Measurements from ENCODE around the gene PWWP2B.
A peak's percentile ranks its signal among the peaks of the same experiment; 100 is the strongest.

Gene PWWP2B

GRCh38 chr10:132442636-132443035 lies 45.6 kb downstream of the PWWP2B start:
- no peaks in the 10 kb centered on the region for H3K36me3 Mint-ChIP-seq
- ATAC-seq: no peak
- peaks cover 37% of the 10 kb centered on the region for H3K4me1 Mint-ChIP-seq
- no peak overlapping the region for H3K27ac Mint-ChIP-seq
- DNase-seq (ENCODE audit: low spot score in 2 of 2): no peak
- no peak overlapping the region for H3K4me3 Mint-ChIP-seq
- no peaks in the 10 kb centered on the region for H3K9me3 Mint-ChIP-seq

GRCh38 chr10:132443605-132443982 lies 46.6 kb downstream of the PWWP2B start:
- Mint-ChIP-seq H3K27ac (peak overlapping the region; percentile 92), H3K4me3 (no peak overlapping the region), H3K4me1 (peaks cover 44% of the 10 kb centered on the region), H3K9me3 (no peaks in the 10 kb centered on the region), H3K36me3 (no peaks in the 10 kb centered on the region)
- DNase-seq (ENCODE audit: low spot score in 2 of 2) (peak; percentile 53 to 78), ATAC-seq (peak; percentile 51)

GRCh38 chr10:132443983-132444876 lies 47.2 kb downstream of the PWWP2B start:
- Mint-ChIP-seq H3K4me3 (peak overlapping the region; percentile 40), H3K27ac (peak overlapping the region; percentile 92), H3K4me1 (peaks cover 44% of the 10 kb centered on the region), H3K9me3 (no peaks in the 10 kb centered on the region), H3K36me3 (no peaks in the 10 kb centered on the region)
- no peak for ATAC-seq
- no peak for DNase-seq (ENCODE audit: low spot score in 2 of 2)

- peaks cover 44% of the 10 kb centered on the region for H3K4me1 Mint-ChIP-seq
- H3K36me3 Mint-ChIP-seq: no peaks in the 10 kb centered on the region
- H3K27ac Mint-ChIP-seq: peak overlapping the region; percentile 92
- DNase-seq (ENCODE audit: low spot score in 2 of 2): no peak
- ATAC-seq: no peak
- peak overlapping the region; percentile 20 for H3K4me3 Mint-ChIP-seq
- no peaks in the 10 kb centered on the region for H3K9me3 Mint-ChIP-seq
Measured at GRCh38 chr10:132444877-132445351, 47.9 kb downstream of the PWWP2B start.

- H3K27ac Mint-ChIP-seq: peak overlapping the region; percentile 92
- H3K9me3 Mint-ChIP-seq: no peaks in the 10 kb centered on the region
- DNase-seq (ENCODE audit: low spot score in 2 of 2) (no peak), ATAC-seq (no peak)
- H3K4me3 Mint-ChIP-seq: peak overlapping the region; percentile 20
- H3K4me1 Mint-ChIP-seq: peaks cover 44% of the 10 kb centered on the region
- no peaks in the 10 kb centered on the region for H3K36me3 Mint-ChIP-seq
Measured at GRCh38 chr10:132445516-132446194, 48.7 kb downstream of the PWWP2B start.

- Mint-ChIP-seq H3K27ac (peak overlapping the region; percentile 95), H3K4me1 (peaks cover 44% of the 10 kb centered on the region), H3K9me3 (no peaks in the 10 kb centered on the region), H3K36me3 (no peaks in the 10 kb centered on the region), H3K4me3 (peak overlapping the region; percentile 72)
- no peak for DNase-seq (ENCODE audit: low spot score in 2 of 2)
- no peak for ATAC-seq
Measured at GRCh38 chr10:132446195-132446581, 49.2 kb downstream of the PWWP2B start.

- Mint-ChIP-seq H3K27ac (peak overlapping the region; percentile 95), H3K4me1 (peaks cover 47% of the 10 kb centered on the region), H3K36me3 (no peaks in the 10 kb centered on the region), H3K4me3 (peak overlapping the region; percentile 72), H3K9me3 (no peaks in the 10 kb centered on the region)
- DNase-seq (ENCODE audit: low spot score in 2 of 2) (peak; percentile 31 to 83), ATAC-seq (peak; percentile 71)
Measured at GRCh38 chr10:132446661-132447445, 49.9 kb downstream of the PWWP2B start.

- H3K4me3 Mint-ChIP-seq: peak overlapping the region; percentile 72
- H3K27ac Mint-ChIP-seq: peak overlapping the region; percentile 95
- no peaks in the 10 kb centered on the region for H3K9me3 Mint-ChIP-seq
- peak; percentile 73 to 90 for DNase-seq (ENCODE audit: low spot score in 2 of 2)
- no peaks in the 10 kb centered on the region for H3K36me3 Mint-ChIP-seq
- peak; percentile 83 for ATAC-seq
- peaks cover 43% of the 10 kb centered on the region for H3K4me1 Mint-ChIP-seq
Measured at GRCh38 chr10:132447446-132448247, 50.6 kb downstream of the PWWP2B start.

GRCh38 chr10:132448248-132448731 lies 51.3 kb downstream of the PWWP2B start:
- Mint-ChIP-seq H3K9me3 (no peaks in the 10 kb centered on the region), H3K4me3 (peak overlapping the region; percentile 72), H3K27ac (peak overlapping the region; percentile 95), H3K36me3 (no peaks in the 10 kb centered on the region), H3K4me1 (peaks cover 43% of the 10 kb centered on the region)
- DNase-seq (ENCODE audit: low spot score in 2 of 2) (peak; percentile 48 to 80), ATAC-seq (peak; percentile 28)

- ATAC-seq: no peak
- Mint-ChIP-seq H3K36me3 (no peaks in the 10 kb centered on the region), H3K4me1 (peaks cover 40% of the 10 kb centered on the region), H3K9me3 (no peaks in the 10 kb centered on the region), H3K4me3 (no peak overlapping the region), H3K27ac (no peak overlapping the region)
- no peak for DNase-seq (ENCODE audit: low spot score in 2 of 2)
Measured at GRCh38 chr10:132449051-132449810, 52.2 kb downstream of the PWWP2B start.

- no peaks in the 10 kb centered on the region for H3K9me3 Mint-ChIP-seq
Measured at GRCh38 chr10:132449811-132450181, 52.8 kb downstream of the PWWP2B start.

GRCh38 chr10:132450466-132450824 lies 53.4 kb downstream of the PWWP2B start:
- Mint-ChIP-seq H3K4me1 (peaks cover 28% of the 10 kb centered on the region), H3K27ac (peak overlapping the region; percentile 34), H3K36me3 (no peaks in the 10 kb centered on the region), H3K4me3 (no peak overlapping the region), H3K9me3 (no peaks in the 10 kb centered on the region)
- DNase-seq (ENCODE audit: low spot score in 2 of 2): no peak
- ATAC-seq: no peak

More at GRCh38 chr10:132449811-132450181, 52.8 kb downstream of the PWWP2B start:
- no peaks in the 10 kb centered on the region for H3K36me3 Mint-ChIP-seq
- no peak for ATAC-seq
- DNase-seq (ENCODE audit: low spot score in 2 of 2): no peak
- no peak overlapping the region for H3K4me3 Mint-ChIP-seq
- H3K4me1 Mint-ChIP-seq: peaks cover 34% of the 10 kb centered on the region
- no peak overlapping the region for H3K27ac Mint-ChIP-seq

GRCh38 chr10:132450825-132451505 lies 54.0 kb downstream of the PWWP2B start:
- Mint-ChIP-seq H3K9me3 (no peaks in the 10 kb centered on the region), H3K36me3 (no peaks in the 10 kb centered on the region), H3K4me3 (no peak overlapping the region), H3K27ac (peak overlapping the region; percentile 34), H3K4me1 (peaks cover 26% of the 10 kb centered on the region)
- ATAC-seq (no peak), DNase-seq (ENCODE audit: low spot score in 2 of 2) (no peak)

All from stimulated activated effector memory CD8-positive, alpha-beta T cell treated with anti-CD3 and anti-CD28 coated beads, Interleukin-12 subunit alpha, Interleukin-12 subunit beta, amount 100 ng/mL, for 72 hours (primary cell).